GM12878 (cell line): ENCODE measurements around the gene MDGA2. TPM values are rescaled to one million over a fixed set of nuclear protein-coding genes. Genes with fewer than 3 reads are reported as not detected.

Source experiments
- ATAC-seq: fragments of 200-7000 bp; cut with Tn5 transposase; 3 replicates; pipeline ENCODE4 v1.9.1; 2020; ENCODE audit warnings: mild to moderate bottlenecking, moderate library complexity
- BruUV-seq: library from RNA; stranded (reverse); fragments of 400-500 nt; replicated peaks from 2 replicates; lab custom pipeline; 2021; lab: Mats Ljungman, UMichigan
- CTCF ChIA-PET: fragments of 300-600 bp; sonication (Branson Sonifier 250); formaldehyde crosslinking; extraction: SDS; loops from one replicate; lab custom pipeline; 2021; ENCODE audit warnings: inconsistent platforms; lab: Yijun Ruan, JAX
- POLR2A ChIA-PET: fragments of 350-600 bp; formaldehyde crosslinking; extraction: SDS; loops from one replicate; lab custom pipeline; 2021; ENCODE audit warnings: inconsistent platforms; lab: Charles Lee
- RAD21 ChIA-PET: fragments of 300-600 bp; sonication (Branson Sonifier 250); formaldehyde crosslinking; loops from one replicate; lab custom pipeline; 2023; ENCODE audit warnings: antibody characterized with exemption; ENCODE audit not compliant: unreplicated experiment; lab: Charles Lee
- SMC1A ChIA-PET: fragments of 300-600 bp; sonication (Branson Sonifier 250); formaldehyde crosslinking; loops from one replicate; lab custom pipeline; 2023; ENCODE audit not compliant: unreplicated experiment, uncharacterized antibody; lab: Charles Lee
- DNase-seq: peaks from one replicate; pipeline ENCODE4 v3.0.0-alpha.2; 2011; ENCODE audit warnings: low read depth, low spot score
- FAIRE-seq: peaks from 3 replicates; lab custom pipeline; 2011; peaks lifted over from hg19 to GRCh38; lab: Jason Lieb, UNC
- H2AFZ ChIP-seq: 2 replicates; pipeline ENCODE4 v1.6.0; 2011; ENCODE audit warnings: low read depth, low read length, control low read depth; ENCODE audit not compliant: control insufficient read depth
- H3K27ac ChIP-seq: 2 replicates; pipeline ENCODE4 v1.5.1; 2011; ENCODE audit warnings: control low read depth; ENCODE audit not compliant: control insufficient read depth, insufficient read depth
- H3K27me3 ChIP-seq, 2 experiments: replicated peaks in 1 of 2; 2 replicates each; pipeline versions ENCODE4 v1.6.0 to v1.6.1; 2011; ENCODE audit warnings: low read length in 1 of 2; ENCODE audit not compliant: control insufficient read depth in 2 of 2, insufficient read depth in 2 of 2
- H3K36me3 ChIP-seq, 2 experiments: 2 replicates each; pipeline ENCODE4 v1.5.1; 2011; ENCODE audit warnings: low read length in 1 of 2; ENCODE audit not compliant: control insufficient read depth in 2 of 2, insufficient read depth in 2 of 2
- H3K4me1 ChIP-seq: 2 replicates; pipeline ENCODE4 v1.6.1; 2011; ENCODE audit warnings: mild to moderate bottlenecking, low read length, moderate library complexity, mixed read lengths; ENCODE audit not compliant: control insufficient read depth, insufficient read depth
- H3K4me2 ChIP-seq: 2 replicates; pipeline ENCODE4 v1.6.0; 2011; ENCODE audit warnings: control low read depth; ENCODE audit not compliant: control insufficient read depth, insufficient read depth
- H3K4me3 ChIP-seq: fragments of 200-600 bp; sonication (generic); 2 replicates; pipeline ENCODE4 v1.5.1; 2016
- H3K79me2 ChIP-seq: 2 replicates; pipeline ENCODE4 v1.6.0; 2011; ENCODE audit warnings: low read length; ENCODE audit not compliant: control insufficient read depth, insufficient read depth
- H3K9ac ChIP-seq: 2 replicates; pipeline ENCODE4 v1.8.0; 2011; ENCODE audit warnings: low read length, control low read depth, mixed read lengths; ENCODE audit not compliant: control insufficient read depth, insufficient read depth
- H3K9me3 ChIP-seq: replicated peaks from 3 replicates; pipeline ENCODE4 v1.5.1; 2011; ENCODE audit warnings: mild to moderate bottlenecking, low read length; ENCODE audit not compliant: control insufficient read depth, insufficient read depth
- H4K20me1 ChIP-seq: 2 replicates; pipeline ENCODE4 v1.6.0; 2011; ENCODE audit not compliant: control insufficient read depth, insufficient read depth
- BCL11A ChIP-seq: IDR thresholded peaks from 2 replicates; pipeline ENCODE4 v1.6.1; 2011; ENCODE audit warnings: low read depth, low read length
- CTCF ChIP-seq, 3 experiments: IDR thresholded peaks in 2 of 3; conservative IDR thresholded peaks in 1 of 3; 2 replicates each; pipeline ENCODE4 v1.5.1; 2011; ENCODE audit warnings: low read depth in 3 of 3, low read length in 3 of 3, mild to moderate bottlenecking in 3 of 3, control low read depth in 2 of 3, moderate library complexity in 2 of 3, inconsistent platforms in 1 of 3, mixed read lengths in 1 of 3; ENCODE audit not compliant: control insufficient read depth in 2 of 3, insufficient read depth in 1 of 3; ENCODE audit errors: extremely low read depth in 1 of 3
- RAD21 ChIP-seq: IDR thresholded peaks from 2 replicates; pipeline ENCODE4 v1.6.1; 2011; ENCODE audit warnings: mild to moderate bottlenecking, low read depth, low read length, moderate library complexity; ENCODE audit not compliant: insufficient read depth
- SMAD5 ChIP-seq: IDR thresholded peaks from 2 replicates; pipeline ENCODE4 v1.6.1; 2016; ENCODE audit warnings: antibody characterized with exemption, low read depth
- TAF1 ChIP-seq: IDR thresholded peaks from 2 replicates; pipeline ENCODE4 v1.6.1; 2011; ENCODE audit warnings: mild to moderate bottlenecking, low read depth, low read length, borderline replicate concordance
- WGBS: methylation state at CpG from one replicate; pipeline ENCODE4 v1.1.6; 2016; ENCODE audit warnings: low lambda C conversion rate; ENCODE audit not compliant: insufficient replicate concordance, insufficient coverage; ENCODE audit errors: missing lambda C conversion rate; 5-methylcytosine and 5-hydroxymethylcytosine counted together
- in situ Hi-C: fragments of 300-500 bp; cut with MboI; formaldehyde crosslinking; loops from 9 replicates; pipeline ENCODE4 v1.14.3; 2018; ENCODE audit warnings: mixed read lengths
- intact Hi-C: fragments of 100-400 bp; cut with micrococcal nuclease; formaldehyde crosslinking; loops from one replicate; pipeline ENCODE4 v1.14.2; 2022; ENCODE audit not compliant: unreplicated experiment
- polyA plus RNA-seq, 11 experiments: library from polyadenylated mRNA; depleted of rRNA in 4 of 11; unstranded in 6 of 11; stranded (reverse) in 5 of 11; fragments of >200 nt; fragmentation: Nextera tagmentation in 4 of 11; fragmentation: Illumina TruSeq in 1 of 11; extraction: Ambion mirVana in 4 of 11; extraction: Trizol in 1 of 11; gene quantifications; 1 replicate in 1 of 11; 2 replicates in 10 of 11; pipeline versions ENCODE4 v1.2.1 to v1.2.3, GENCODE V29; 2011 to 2016; ENCODE audit warnings: inconsistent platforms in 2 of 11, missing spikeins in 2 of 11, low read depth in 1 of 11
- total RNA-seq, 4 experiments: library from RNA; depleted of rRNA in 3 of 4; stranded (reverse); fragments of >200 nt in 3 of 4; fragmentation: Illumina TruSeq in 1 of 4; extraction: Trizol in 1 of 4; gene quantifications; 2 replicates each; pipeline versions ENCODE4 v1.2.1 to v1.2.3, GENCODE V29; 2013 to 2021

The MDGA2 gene
- total and polyA plus RNA-seq, 10 of the 15 experiments (the other 5 are each of a cell fraction or from before 2014, with no cell fraction given), result not detected

- ChIA-PET CTCF (interaction anchor here (0.7 kb wide), 1 partner anchor 460 kb away, joined by 3 read pairs; no protein-coding TSS in a partner anchor), SMC1A (no interaction called here)
These were observed 634.9 kb downstream of the MDGA2 start for GRCh38 chr14:47040550-47040949.

More at GRCh38 chr14:47040550-47040949, 634.9 kb downstream of the MDGA2 start:
- H4K20me1 ChIP-seq, result no peaks in the 10 kb centered on the region
- FAIRE-seq (no peak), DNase-seq (no peak), ATAC-seq (no peak)
- intact Hi-C loops (no loop called here), in situ Hi-C loops (no loop called here)
- WGBS, result 0% methylated on average over 1 of the region's 1 CpG
- RAD21 ChIA-PET, result no interaction called here
- no peak overlapping the region for H2AFZ ChIP-seq
- H3K9me3 ChIP-seq, result no peaks in the 10 kb centered on the region
- H3K27me3 ChIP-seq, result no peaks in the 10 kb centered on the region
- no TSS peak for BruUV-seq
- no peaks in the 10 kb centered on the region for H3K79me2 ChIP-seq
- H3K4me3 ChIP-seq, result no peak overlapping the region
- H3K4me2 ChIP-seq, result no peak overlapping the region
- peak; percentile 41 for TF ChIP-seq RAD21
- TF ChIP-seq SMAD5, result no peak
- peak in 2 of 3 experiments; percentile 15 to 27; a peak in 2 of 6 replicates for TF ChIP-seq CTCF (IDR thresholded peaks at IDR 0.05 in 2 of 3, conservative IDR thresholded peaks at IDR 0.05 in 1 of 3; ENCODE audit: control insufficient read depth in 2 of 3, extremely low read depth in 1 of 3, insufficient read depth in 1 of 3, low read depth in 3 of 3, low read length in 3 of 3)
- TF ChIP-seq TAF1, result no peak
- no peak for TF ChIP-seq BCL11A
- POLR2A ChIA-PET, result no interaction called here
- H3K4me1 ChIP-seq, result no peaks in the 10 kb centered on the region
- no peak overlapping the region for H3K27ac ChIP-seq
- no peak overlapping the region for H3K9ac ChIP-seq
- no peaks in the 10 kb centered on the region for H3K36me3 ChIP-seq
